ENCODE measurements around the gene DNAJA4. TPM values are rescaled to one million over a fixed set of nuclear protein-coding genes. Genes with fewer than 3 reads are reported as not detected.

The DNAJA4 gene
- 34.4 TPM for total RNA-seq
- long read RNA-seq, transcript DNAJA4-202 (7 exons, 3,116 nt): major isoform, 13 of 31 reads
- long read RNA-seq, transcript DNAJA4-203 (8 exons, 3,245 nt): minor isoform, 6 of 31 reads
- long read RNA-seq, partial matches to known transcripts: 4 of 31 reads
- long read RNA-seq, other reads (novel, unspliced or antisense): 8 of 31 reads

- H3K27me3 ChIP-seq (ENCODE audit: low read depth): no peaks in the 10 kb centered on the region
- ATAC-seq (peak; percentile 69 to 73), DNase-seq (peak; percentile 74)
- H3K4me3 ChIP-seq: peak within 1 kb of the TSS; percentile 74
- no peaks in the 10 kb centered on the region for H3K36me3 ChIP-seq
- peak within 1 kb of the TSS; percentile 68 for H3K27ac ChIP-seq
- intact Hi-C loops (cut with DNase I): no loop called here
- TF ChIP-seq CTCF (IDR thresholded peaks at IDR 0.05): peak; percentile 29
- peaks cover 18% of the 10 kb centered on the region for H3K4me1 ChIP-seq
- H3K9me3 ChIP-seq: no peaks in the 10 kb centered on the region
Observed at GRCh38 chr15:78264304-78265136, at the start of gene DNAJA4. Gene DNAJA4, plus strand, starts transcription at chr15:78264562. Its CDS starts 202 bp downstream, at chr15:78264764.

- Histone ChIP-seq H3K9me3 (no peaks in the 10 kb centered on the region), H3K4me1 (no peaks in the 10 kb centered on the region), H3K36me3 (no peaks in the 10 kb centered on the region), H3K27me3 (ENCODE audit: low read depth) (peaks cover 6% of the 10 kb centered on the region), H3K27ac (no peak overlapping the region), H3K4me3 (no peak overlapping the region)
- no peak for TF ChIP-seq CTCF (IDR thresholded peaks at IDR 0.05)
- ATAC-seq (peak; percentile 73 to 79), DNase-seq (peak; percentile 61)
- intact Hi-C loops (cut with DNase I): no loop called here
Observed at GRCh38 chr15:78216276-78217104, 47.9 kb upstream of the DNAJA4 start.

- Histone ChIP-seq H3K4me1 (no peaks in the 10 kb centered on the region), H3K4me3 (no peak overlapping the region), H3K9me3 (no peaks in the 10 kb centered on the region), H3K27ac (no peak overlapping the region), H3K36me3 (no peaks in the 10 kb centered on the region), H3K27me3 (ENCODE audit: low read depth) (no peaks in the 10 kb centered on the region)
- no peak for DNase-seq
- ATAC-seq: no peak
- no peak for TF ChIP-seq CTCF (IDR thresholded peaks at IDR 0.05)
- intact Hi-C loops (cut with DNase I): no loop called here
Observed at GRCh38 chr15:78220713-78221112, 43.6 kb upstream of the DNAJA4 start.

GRCh38 chr15:78222745-78223395 is 41.5 kb upstream of the DNAJA4 start:
- DNase-seq: no peak
- Histone ChIP-seq H3K9me3 (no peaks in the 10 kb centered on the region), H3K27me3 (ENCODE audit: low read depth) (no peaks in the 10 kb centered on the region), H3K36me3 (no peaks in the 10 kb centered on the region), H3K4me1 (no peaks in the 10 kb centered on the region), H3K4me3 (no peak overlapping the region), H3K27ac (no peak overlapping the region)
- ATAC-seq: no peak
- intact Hi-C loops (cut with DNase I): no loop called here
- no peak for TF ChIP-seq CTCF (IDR thresholded peaks at IDR 0.05)

- intact Hi-C loops (cut with DNase I): no loop called here
- H3K4me3 ChIP-seq: no peak overlapping the region
- ATAC-seq: no peak
- no peaks in the 10 kb centered on the region for H3K36me3 ChIP-seq
- TF ChIP-seq CTCF (IDR thresholded peaks at IDR 0.05): no peak
- DNase-seq: peak; percentile 3
- no peak overlapping the region for H3K27ac ChIP-seq
- no peaks in the 10 kb centered on the region for H3K9me3 ChIP-seq
- H3K4me1 ChIP-seq: no peaks in the 10 kb centered on the region
- no peaks in the 10 kb centered on the region for H3K27me3 ChIP-seq (ENCODE audit: low read depth)
Observed at GRCh38 chr15:78223396-78224022, 40.9 kb upstream of the DNAJA4 start.

All from lower lobe of right lung (tissue), 2 donors.